K562 (cell line): ENCODE data around the gene TMEM95. TPM values are rescaled to one million over a fixed set of nuclear protein-coding genes. Genes with fewer than 3 reads are reported as not detected.
A peak's percentile ranks its signal among the peaks of the same experiment; 100 is the strongest.

Experiments
- ATAC-seq: fragments of 200-7000 bp; cut with Tn5 transposase; 3 replicates; pipeline ENCODE4 v1.9.1; 2020; ENCODE audit warnings: moderate library complexity
- BruUV-seq: library from RNA; stranded (reverse); fragments of 400-500 nt; replicated peaks from 2 replicates; lab custom pipeline; 2021; lab: Mats Ljungman, UMichigan
- CTCF ChIA-PET: fragments of 300-600 bp; formaldehyde crosslinking; extraction: SDS; loops from one replicate; lab custom pipeline; 2021; ENCODE audit warnings: low intra/inter-chr PET ratio; lab: Yijun Ruan, JAX
- POLR2A ChIA-PET: fragments of 300-600, 350-650 bp; sonication (Branson Sonifier 250); formaldehyde crosslinking; extraction: SDS; loops from one replicate; lab custom pipeline; 2021; ENCODE audit warnings: antibody characterized with exemption, inconsistent platforms; lab: Yijun Ruan, JAX
- DNase-seq, 4 experiments: peaks; one replicate each; pipeline versions ENCODE4 v3.0.0 to v3.0.0-alpha.2; 2011 to 2018; ENCODE audit warnings: low spot score in 3 of 4, mixed read lengths in 3 of 4; ENCODE audit errors: extremely low read depth in 1 of 4
- FAIRE-seq: peaks from 2 replicates; lab custom pipeline; 2011; peaks lifted over from hg19 to GRCh38; lab: Jason Lieb, UNC
- H2AFZ ChIP-seq: 2 replicates; pipeline ENCODE4 v1.6.0; 2011; ENCODE audit warnings: low read depth, low read length, control low read depth, inconsistent platforms
- H3K27ac ChIP-seq: fragments of 200-600 bp; 3 replicates; pipeline ENCODE4 v1.8.0; 2011; ENCODE audit warnings: low read depth, mild to moderate bottlenecking, control low read depth, inconsistent platforms, low read length, moderate library complexity, mixed read lengths; ENCODE audit errors: extremely low read depth
- H3K27me3 ChIP-seq, 2 experiments: fragments of 300-600 bp in 1 of 2; 2 replicates in 1 of 2; 3 replicates in 1 of 2; pipeline versions ENCODE4 v1.6.0 to v1.8.0; 2011; ENCODE audit warnings: inconsistent platforms in 2 of 2, low read length in 2 of 2, mild to moderate bottlenecking in 1 of 2, mixed read lengths in 1 of 2, moderate library complexity in 1 of 2; ENCODE audit not compliant: control insufficient read depth in 2 of 2, insufficient read depth in 2 of 2
- H3K36me3 ChIP-seq: fragments of 300-600 bp; 3 replicates; pipeline ENCODE4 v1.8.0; 2011; ENCODE audit warnings: mild to moderate bottlenecking, low read length, inconsistent platforms; ENCODE audit not compliant: control insufficient read depth, insufficient read depth
- H3K4me1 ChIP-seq, 2 experiments: fragments of 200-600 bp in 1 of 2; replicated peaks in 1 of 2; 2 replicates in 1 of 2; 3 replicates in 1 of 2; pipeline versions ENCODE4 v1.5.1 to v1.8.0; 2011; ENCODE audit warnings: inconsistent platforms in 2 of 2, low read length in 2 of 2, mild to moderate bottlenecking in 1 of 2, mixed read lengths in 1 of 2, moderate library complexity in 1 of 2; ENCODE audit not compliant: control insufficient read depth in 2 of 2, insufficient read depth in 2 of 2
- H3K4me2 ChIP-seq: 2 replicates; pipeline ENCODE4 v1.6.1; 2011; ENCODE audit warnings: low read length, control low read depth, inconsistent platforms, mixed read lengths; ENCODE audit not compliant: insufficient read depth
- H3K4me3 ChIP-seq: fragments of 200-600 bp; sonication (generic), shearing (Covaris generic); 2 replicates; pipeline ENCODE4 v1.5.1; 2016; ENCODE audit warnings: control low read depth, inconsistent platforms
- H3K79me2 ChIP-seq: fragments of 200-600 bp; 3 replicates; pipeline ENCODE4 v1.8.0; 2011; ENCODE audit warnings: low read length, inconsistent platforms; ENCODE audit not compliant: control insufficient read depth, insufficient read depth
- H3K9ac ChIP-seq, 2 experiments: 2 replicates each; pipeline versions ENCODE4 v1.6.0 to v1.6.1; 2011; ENCODE audit warnings: low read depth in 2 of 2, low read length in 2 of 2, control low read depth in 1 of 2, inconsistent platforms in 1 of 2, mild to moderate bottlenecking in 1 of 2, mixed read lengths in 1 of 2; ENCODE audit not compliant: insufficient read depth in 1 of 2
- H3K9me1 ChIP-seq: one replicate; pipeline ENCODE4 v1.6.0; 2011; ENCODE audit warnings: inconsistent platforms, mild to moderate bottlenecking, low read length, moderate library complexity; ENCODE audit not compliant: control insufficient read depth, insufficient read depth
- H3K9me3 ChIP-seq: replicated peaks from 2 replicates; pipeline ENCODE4 v1.5.1; 2011; ENCODE audit warnings: low read depth, low read length, inconsistent platforms; ENCODE audit not compliant: control insufficient read depth, insufficient read depth
- H4K20me1 ChIP-seq: replicated peaks from 2 replicates; pipeline ENCODE4 v1.6.1; 2011; ENCODE audit warnings: low read length, inconsistent platforms, mixed read lengths; ENCODE audit not compliant: control insufficient read depth, insufficient read depth
- CBX2 ChIP-seq: fragments of 200-600 bp; sonication (generic); IDR thresholded peaks from one replicate; pipeline ENCODE4 v1.6.1; 2012; ENCODE audit warnings: mild to moderate bottlenecking, low read length, inconsistent platforms; ENCODE audit not compliant: insufficient read depth, poor library complexity, severe bottlenecking
- KAT2B ChIP-seq: IDR thresholded peaks from one replicate; pipeline ENCODE4 v1.6.1; 2012; ENCODE audit warnings: low read depth, mild to moderate bottlenecking, control low read depth, inconsistent platforms, low read length, moderate library complexity
- NR2C2 ChIP-seq, 2 experiments: fragments of 200-800 bp in 1 of 2; sonication (Bioruptor generic) in 1 of 2; sonication (generic) in 1 of 2; formaldehyde crosslinking in 1 of 2; IDR thresholded peaks; 2 replicates each; pipeline versions ENCODE4 v1.6.1 to v1.8.0; 2016 to 2022; ENCODE audit warnings: mild to moderate bottlenecking in 1 of 2, missing compliant biosample characterization in 1 of 2, missing genetic modification characterization in 1 of 2, missing genetic modification reagents in 1 of 2
- RBM25 ChIP-seq: fragments of 200-400 bp; formaldehyde crosslinking; IDR thresholded peaks from 2 replicates; pipeline ENCODE4 v1.6.1; 2018; ENCODE audit warnings: low read length, low read depth, moderate library complexity; ENCODE audit not compliant: severe bottlenecking
- ZNF121 ChIP-seq: sonication (generic); formaldehyde crosslinking; conservative IDR thresholded peaks from 2 replicates; pipeline ENCODE4 v1.8.0; 2022; ENCODE audit warnings: missing genetic modification reagents
- ZNF165 ChIP-seq: fragments of 250-450 bp; sonication (Bioruptor Pico); IDR thresholded peaks from 2 replicates; pipeline ENCODE4 v1.4.0; 2020; ENCODE audit warnings: borderline replicate concordance
- ZNF174 ChIP-seq: fragments of 250-450 bp; sonication (Bioruptor Pico); IDR thresholded peaks from 2 replicates; pipeline ENCODE4 v1.4.0; 2020; ENCODE audit warnings: mild to moderate bottlenecking
- ZNF354B ChIP-seq: fragments of 250-450 bp; sonication (Bioruptor Pico); IDR thresholded peaks from 2 replicates; pipeline ENCODE4 v1.4.0; 2020
- WGBS: fragments of 100-300 bp; shearing (Covaris generic); methylation state at CpG from one replicate; pipeline ENCODE4 v1.1.6; 2016; ENCODE audit warnings: low coverage, mixed read lengths; ENCODE audit not compliant: insufficient coverage; ENCODE audit errors: missing lambda C conversion rate; 5-methylcytosine and 5-hydroxymethylcytosine counted together
- in situ Hi-C: fragments of 300-500 bp; cut with MboI; formaldehyde crosslinking; loops from 4 replicates; pipeline ENCODE4 v1.15.0; 2018; ENCODE audit warnings: inconsistent platforms, mixed read lengths
- intact Hi-C: fragments of 100-400 bp; cut with micrococcal nuclease; formaldehyde crosslinking; loops from 2 replicates; pipeline ENCODE4 v1.14.2; 2022
- polyA plus RNA-seq, 8 experiments: library from polyadenylated mRNA; depleted of rRNA in 4 of 8; stranded (reverse) in 5 of 8; unstranded in 3 of 8; fragments of >200 nt; fragmentation: Nextera tagmentation in 2 of 8; fragmentation: Illumina TruSeq in 1 of 8; extraction: Ambion mirVana in 2 of 8; extraction: Trizol in 1 of 8; gene quantifications; 2 replicates each; pipeline versions ENCODE4 v1.2.1 to v1.2.3, GENCODE V29; 2011 to 2014; ENCODE audit warnings: inconsistent platforms in 1 of 8, missing spikeins in 1 of 8
- total RNA-seq, 7 experiments: library from RNA; depleted of rRNA in 6 of 7; stranded (reverse); fragments of >200 nt in 6 of 7; fragmentation: Illumina TruSeq in 2 of 7; extraction: Trizol in 2 of 7; gene quantifications; 2 replicates each; pipeline versions ENCODE4 v1.2.1 to v1.2.3, GENCODE V29; 2011 to 2021; ENCODE audit warnings: low replicate concordance in 1 of 7
- TF ChIP-seq, protein P1 (sequence below): fragments of 450-650 bp; IDR thresholded peaks from one replicate; pipeline ENCODE4 v1.6.1; 2018; ENCODE audit warnings: mild to moderate bottlenecking, moderate library complexity; ENCODE audit not compliant: partially characterized antibody
- TF ChIP-seq, protein P2 (sequence below): fragments of 450-650 bp; IDR thresholded peaks from 2 replicates; pipeline ENCODE4 v1.6.1; 2016; ENCODE audit warnings: low read depth

The TMEM95 gene
- total and polyA plus RNA-seq, 9 of the 15 experiments (the other 6 are each of a cell fraction or from before 2014, with no cell fraction given): not detected

DNA sequence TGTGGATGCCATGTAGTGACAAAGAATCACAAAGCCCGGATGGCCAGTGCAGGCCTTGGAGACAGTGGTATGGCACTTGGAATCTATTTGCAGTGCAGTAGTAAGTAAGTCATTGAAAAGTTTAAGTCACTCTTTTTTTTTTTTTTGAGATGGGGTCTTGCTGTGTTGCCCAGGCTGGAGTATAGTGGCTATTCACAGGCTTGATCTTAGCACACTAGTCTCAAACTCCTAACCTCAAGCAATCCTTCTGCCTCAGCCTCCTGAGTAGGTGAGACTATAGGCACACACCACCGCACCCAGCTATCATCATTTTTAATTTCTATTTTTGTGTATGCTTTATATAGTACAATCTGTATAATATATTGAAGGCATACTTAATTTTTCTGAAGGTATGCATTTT is 43.7 kb downstream of the TMEM95 start:
- no peaks in the 10 kb centered on the region for H3K27me3 ChIP-seq
- CTCF ChIA-PET: no interaction called here
- peaks cover 8% of the 10 kb centered on the region; the same call in 2 of the 3 replicates for H3K79me2 ChIP-seq
- H2AFZ ChIP-seq: no peak overlapping the region
- no TSS peak for BruUV-seq
- no peak for FAIRE-seq
- H3K27ac ChIP-seq: no peak overlapping the region
- no peak overlapping the region for H3K9ac ChIP-seq
- DNase-seq: no peak
- no peak overlapping the region for H3K4me3 ChIP-seq
- intact Hi-C loops (no loop called here), in situ Hi-C loops (no loop called here)
- POLR2A ChIA-PET: interaction anchor here (0.8 to 1.2 kb wide), 2 partner anchors 12 to 78 kb away, joined by 3 read pairs; no protein-coding TSS in a partner anchor
- no peaks in the 10 kb centered on the region for H4K20me1 ChIP-seq
- H3K9me1 ChIP-seq: no peaks in the 10 kb centered on the region
- no peak for ATAC-seq
- H3K4me2 ChIP-seq: no peak overlapping the region
- peaks cover 3% of the 10 kb centered on the region; the same call in 1 of the 3 replicates for H3K36me3 ChIP-seq
- no peaks in the 10 kb centered on the region for H3K9me3 ChIP-seq
- 70% methylated on average over 2 of the region's 2 CpGs for WGBS
- TF ChIP-seq, protein P1, sequence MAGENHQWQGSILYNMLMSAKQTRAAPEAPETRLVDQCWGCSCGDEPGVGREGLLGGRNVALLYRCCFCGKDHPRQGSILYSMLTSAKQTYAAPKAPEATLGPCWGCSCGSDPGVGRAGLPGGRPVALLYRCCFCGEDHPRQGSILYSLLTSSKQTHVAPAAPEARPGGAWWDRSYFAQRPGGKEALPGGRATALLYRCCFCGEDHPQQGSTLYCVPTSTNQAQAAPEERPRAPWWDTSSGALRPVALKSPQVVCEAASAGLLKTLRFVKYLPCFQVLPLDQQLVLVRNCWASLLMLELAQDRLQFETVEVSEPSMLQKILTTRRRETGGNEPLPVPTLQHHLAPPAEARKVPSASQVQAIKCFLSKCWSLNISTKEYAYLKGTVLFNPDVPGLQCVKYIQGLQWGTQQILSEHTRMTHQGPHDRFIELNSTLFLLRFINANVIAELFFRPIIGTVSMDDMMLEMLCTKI: no peak
- TF ChIP-seq, protein P2, sequence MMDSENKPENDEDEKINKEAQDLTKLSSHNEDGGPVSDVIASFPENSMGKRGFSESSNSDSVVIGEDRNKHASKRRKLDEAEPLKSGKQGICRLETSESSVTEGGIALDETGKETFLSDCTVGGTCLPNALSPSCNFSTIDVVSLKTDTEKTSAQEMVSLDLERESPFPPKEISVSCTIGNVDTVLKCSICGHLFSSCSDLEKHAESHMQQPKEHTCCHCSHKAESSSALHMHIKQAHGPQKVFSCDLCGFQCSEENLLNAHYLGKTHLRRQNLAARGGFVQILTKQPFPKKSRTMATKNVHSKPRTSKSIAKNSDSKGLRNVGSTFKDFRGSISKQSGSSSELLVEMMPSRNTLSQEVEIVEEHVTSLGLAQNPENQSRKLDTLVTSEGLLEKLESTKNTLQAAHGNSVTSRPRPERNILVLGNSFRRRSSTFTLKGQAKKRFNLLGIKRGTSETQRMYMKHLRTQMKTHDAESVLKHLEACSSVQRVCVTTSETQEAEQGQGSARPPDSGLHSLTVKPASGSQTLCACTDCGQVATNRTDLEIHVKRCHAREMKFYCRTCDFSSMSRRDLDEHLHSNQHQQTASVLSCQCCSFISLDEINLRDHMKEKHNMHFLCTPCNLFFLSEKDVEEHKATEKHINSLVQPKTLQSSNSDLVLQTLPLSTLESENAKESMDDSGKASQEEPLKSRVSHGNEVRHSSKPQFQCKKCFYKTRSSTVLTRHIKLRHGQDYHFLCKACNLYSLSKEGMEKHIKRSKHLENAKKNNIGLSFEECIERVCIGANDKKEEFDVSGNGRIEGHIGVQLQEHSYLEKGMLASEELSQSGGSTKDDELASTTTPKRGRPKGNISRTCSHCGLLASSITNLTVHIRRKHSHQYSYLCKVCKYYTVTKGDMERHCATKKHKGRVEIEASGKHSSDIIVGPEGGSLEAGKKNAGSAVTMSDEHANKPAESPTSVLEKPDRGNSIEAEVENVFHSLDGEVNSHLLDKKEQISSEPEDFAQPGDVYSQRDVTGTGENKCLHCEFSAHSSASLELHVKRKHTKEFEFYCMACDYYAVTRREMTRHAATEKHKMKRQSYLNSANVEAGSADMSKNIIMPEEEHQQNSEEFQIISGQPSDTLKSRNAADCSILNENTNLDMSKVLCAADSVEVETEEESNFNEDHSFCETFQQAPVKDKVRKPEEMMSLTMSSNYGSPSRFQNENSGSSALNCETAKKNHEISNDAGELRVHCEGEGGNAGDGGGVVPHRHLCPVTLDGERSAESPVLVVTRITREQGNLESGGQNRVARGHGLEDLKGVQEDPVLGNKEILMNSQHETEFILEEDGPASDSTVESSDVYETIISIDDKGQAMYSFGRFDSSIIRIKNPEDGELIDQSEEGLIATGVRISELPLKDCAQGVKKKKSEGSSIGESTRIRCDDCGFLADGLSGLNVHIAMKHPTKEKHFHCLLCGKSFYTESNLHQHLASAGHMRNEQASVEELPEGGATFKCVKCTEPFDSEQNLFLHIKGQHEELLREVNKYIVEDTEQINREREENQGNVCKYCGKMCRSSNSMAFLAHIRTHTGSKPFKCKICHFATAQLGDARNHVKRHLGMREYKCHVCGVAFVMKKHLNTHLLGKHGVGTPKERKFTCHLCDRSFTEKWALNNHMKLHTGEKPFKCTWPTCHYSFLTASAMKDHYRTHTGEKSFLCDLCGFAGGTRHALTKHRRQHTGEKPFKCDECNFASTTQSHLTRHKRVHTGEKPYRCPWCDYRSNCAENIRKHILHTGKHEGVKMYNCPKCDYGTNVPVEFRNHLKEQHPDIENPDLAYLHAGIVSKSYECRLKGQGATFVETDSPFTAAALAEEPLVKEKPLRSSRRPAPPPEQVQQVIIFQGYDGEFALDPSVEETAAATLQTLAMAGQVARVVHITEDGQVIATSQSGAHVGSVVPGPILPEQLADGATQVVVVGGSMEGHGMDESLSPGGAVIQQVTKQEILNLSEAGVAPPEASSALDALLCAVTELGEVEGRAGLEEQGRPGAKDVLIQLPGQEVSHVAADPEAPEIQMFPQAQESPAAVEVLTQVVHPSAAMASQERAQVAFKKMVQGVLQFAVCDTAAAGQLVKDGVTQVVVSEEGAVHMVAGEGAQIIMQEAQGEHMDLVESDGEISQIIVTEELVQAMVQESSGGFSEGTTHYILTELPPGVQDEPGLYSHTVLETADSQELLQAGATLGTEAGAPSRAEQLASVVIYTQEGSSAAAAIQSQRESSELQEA: no peak
- no peak for TF ChIP-seq ZNF165 (CRISPR knock-in tag)
- no peak for TF ChIP-seq KAT2B
- TF ChIP-seq NR2C2 (CRISPR knock-in tag; IDR thresholded peaks at IDR 0.05): no peak
- no peak for TF ChIP-seq NR2C2 (tag; IDR thresholded peaks at IDR 0.05)
- no peak for TF ChIP-seq ZNF174 (CRISPR knock-in tag)
- no peak for TF ChIP-seq CBX2
- no peak for TF ChIP-seq ZNF354B
- peak; percentile 85 for TF ChIP-seq ZNF121 (CRISPR knock-in tag)
- peak; percentile 41 for TF ChIP-seq RBM25
- peaks cover 9 to 29% of the 10 kb centered on the region in 2 experiments; a peak in 4 of 5 replicates for H3K4me1 ChIP-seq
